Renal cortex interstitium (tissue), 15 donors: Measurements from ENCODE around the gene COX7C. TPM values are rescaled to one million over a fixed set of nuclear protein-coding genes. Genes with fewer than 3 reads are reported as not detected.
"Not testable (repeated sequence)": the region's sequence is repeated elsewhere in the genome, so short reads cannot be mapped to it uniquely, and the experiment has no call there.

Experiments used
- DNase-seq, 11 donors: peaks; one replicate each; pipeline ENCODE4 v3.0.0-alpha.2; 2013; ENCODE audit warnings: low read depth in 9 of 11, low spot score in 4 of 11; ENCODE audit errors: extremely low read depth in 1 of 11
- long read RNA-seq, 16 experiments: transcript quantifications; one replicate each; lab custom pipeline, GENCODE V29; 2026
- polyA plus RNA-seq, 3 donors: library from polyadenylated mRNA; unstranded; fragments of 120-200 nt; gene quantifications; one replicate each; pipeline ENCODE4 v1.2.1, GENCODE V29; 2013; ENCODE audit not compliant: insufficient read length in 3 of 3

The COX7C gene, protein sequence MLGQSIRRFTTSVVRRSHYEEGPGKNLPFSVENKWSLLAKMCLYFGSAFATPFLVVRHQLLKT
- polyA plus RNA-seq, result 1,000 to 10,000 TPM in 2 of 3 donors, 100 to 1,000 TPM in 1; 947 to 1,107 (median 1,072) TPM
- long read RNA-seq, donor 1, transcript COX7C-205 (3 exons, 369 nt), result minor isoform, 61 of 628 reads
- long read RNA-seq, donor 1, transcript COX7C-201 (3 exons, 666 nt), result major isoform, 463 of 628 reads
- long read RNA-seq, donor 1, partial matches to known transcripts, result 57 of 628 reads
- long read RNA-seq, donor 1, other reads (novel, unspliced or antisense), result 45 of 628 reads
- long read RNA-seq, donor 2, transcript COX7C-205 (3 exons, 369 nt), result minor isoform, 60 of 623 reads
- long read RNA-seq, donor 2, transcript COX7C-201 (3 exons, 666 nt), result major isoform, 456 of 623 reads
- long read RNA-seq, donor 2, partial matches to known transcripts, result 53 of 623 reads
- long read RNA-seq, donor 2, other reads (novel, unspliced or antisense), result 51 of 623 reads
- long read RNA-seq, donor 3, transcript COX7C-201 (3 exons, 666 nt), result major isoform, 661 of 903 reads
- long read RNA-seq, donor 3, transcript COX7C-205 (3 exons, 369 nt), result minor isoform, 107 of 903 reads
- long read RNA-seq, donor 3, transcript COX7C-203 (2 exons, 1,584 nt), result minor isoform, 8 of 903 reads
- long read RNA-seq, donor 3, partial matches to known transcripts, result 34 of 903 reads
- long read RNA-seq, donor 3, other reads (novel, unspliced or antisense), result 92 of 903 reads
- long read RNA-seq, donor 4, transcript COX7C-203 (2 exons, 1,584 nt), result minor isoform, 7 of 505 reads
- long read RNA-seq, donor 4, transcript COX7C-201 (3 exons, 666 nt), result major isoform, 377 of 505 reads
- long read RNA-seq, donor 4, transcript COX7C-205 (3 exons, 369 nt), result minor isoform, 55 of 505 reads
- long read RNA-seq, donor 4, partial matches to known transcripts, result 23 of 505 reads
- long read RNA-seq, donor 4, other reads (novel, unspliced or antisense), result 43 of 505 reads
- long read RNA-seq, donor 5, result 0 reads
- long read RNA-seq, donor 6, transcript COX7C-201 (3 exons, 666 nt), result major isoform, 445 of 593 reads
- long read RNA-seq, donor 6, transcript COX7C-205 (3 exons, 369 nt), result minor isoform, 52 of 593 reads
- long read RNA-seq, donor 6, partial matches to known transcripts, result 49 of 593 reads
- long read RNA-seq, donor 6, other reads (novel, unspliced or antisense), result 43 of 593 reads
- long read RNA-seq, donor 7, transcript COX7C-205 (3 exons, 369 nt), result minor isoform, 100 of 985 reads
- long read RNA-seq, donor 7, transcript COX7C-203 (2 exons, 1,584 nt), result minor isoform, 8 of 985 reads
- long read RNA-seq, donor 7, transcript COX7C-201 (3 exons, 666 nt), result major isoform, 708 of 985 reads
- long read RNA-seq, donor 7, partial matches to known transcripts, result 53 of 985 reads
- long read RNA-seq, donor 7, other reads (novel, unspliced or antisense), result 114 of 985 reads
- long read RNA-seq, donor 8, result 0 reads
- long read RNA-seq, donor 9, transcript COX7C-201 (3 exons, 666 nt), result major isoform, 436 of 613 reads
- long read RNA-seq, donor 9, transcript COX7C-203 (2 exons, 1,584 nt), result minor isoform, 6 of 613 reads
- long read RNA-seq, donor 9, transcript COX7C-205 (3 exons, 369 nt), result minor isoform, 84 of 613 reads
- long read RNA-seq, donor 9, partial matches to known transcripts, result 35 of 613 reads
- long read RNA-seq, donor 9, other reads (novel, unspliced or antisense), result 52 of 613 reads
- long read RNA-seq, donor 10, transcript COX7C-201 (3 exons, 666 nt), result major isoform, 602 of 810 reads
- long read RNA-seq, donor 10, transcript COX7C-205 (3 exons, 369 nt), result minor isoform, 99 of 810 reads
- long read RNA-seq, donor 10, partial matches to known transcripts, result 35 of 810 reads
- long read RNA-seq, donor 10, other reads (novel, unspliced or antisense), result 71 of 810 reads
- long read RNA-seq, donor 11, transcript COX7C-205 (3 exons, 369 nt), result minor isoform, 35 of 352 reads
- long read RNA-seq, donor 11, transcript COX7C-203 (2 exons, 1,584 nt), result minor isoform, 5 of 352 reads
- long read RNA-seq, donor 11, transcript COX7C-201 (3 exons, 666 nt), result major isoform, 266 of 352 reads
- long read RNA-seq, donor 11, partial matches to known transcripts, result 16 of 352 reads
- long read RNA-seq, donor 11, other reads (novel, unspliced or antisense), result 30 of 352 reads
- long read RNA-seq, donor 12, transcript COX7C-205 (3 exons, 369 nt), result minor isoform, 37 of 430 reads
- long read RNA-seq, donor 12, transcript COX7C-201 (3 exons, 666 nt), result major isoform, 296 of 430 reads
- long read RNA-seq, donor 12, partial matches to known transcripts, result 71 of 430 reads
- long read RNA-seq, donor 12, other reads (novel, unspliced or antisense), result 26 of 430 reads
- long read RNA-seq, donor 13, result 0 reads
- long read RNA-seq, donor 14, transcript COX7C-203 (2 exons, 1,584 nt), result minor isoform, 5 of 586 reads
- long read RNA-seq, donor 14, transcript COX7C-201 (3 exons, 666 nt), result major isoform, 436 of 586 reads
- long read RNA-seq, donor 14, transcript COX7C-205 (3 exons, 369 nt), result minor isoform, 61 of 586 reads
- long read RNA-seq, donor 14, partial matches to known transcripts, result 34 of 586 reads
- long read RNA-seq, donor 14, other reads (novel, unspliced or antisense), result 50 of 586 reads
- long read RNA-seq, donor 15, transcript COX7C-201 (3 exons, 666 nt), result major isoform, 187 of 237 reads
- long read RNA-seq, donor 15, transcript COX7C-205 (3 exons, 369 nt), result minor isoform, 27 of 237 reads
- long read RNA-seq, donor 15, partial matches to known transcripts, result 11 of 237 reads
- long read RNA-seq, donor 15, other reads (novel, unspliced or antisense), result 11 of 237 reads
- long read RNA-seq, donor 16, transcript COX7C-201 (3 exons, 666 nt), result major isoform, 783 of 1,063 reads
- long read RNA-seq, donor 16, transcript COX7C-205 (3 exons, 369 nt), result minor isoform, 131 of 1,063 reads
- long read RNA-seq, donor 16, transcript COX7C-203 (2 exons, 1,584 nt), result minor isoform, 9 of 1,063 reads
- long read RNA-seq, donor 16, partial matches to known transcripts, result 55 of 1,063 reads
- long read RNA-seq, donor 16, other reads (novel, unspliced or antisense), result 84 of 1,063 reads

DNA sequence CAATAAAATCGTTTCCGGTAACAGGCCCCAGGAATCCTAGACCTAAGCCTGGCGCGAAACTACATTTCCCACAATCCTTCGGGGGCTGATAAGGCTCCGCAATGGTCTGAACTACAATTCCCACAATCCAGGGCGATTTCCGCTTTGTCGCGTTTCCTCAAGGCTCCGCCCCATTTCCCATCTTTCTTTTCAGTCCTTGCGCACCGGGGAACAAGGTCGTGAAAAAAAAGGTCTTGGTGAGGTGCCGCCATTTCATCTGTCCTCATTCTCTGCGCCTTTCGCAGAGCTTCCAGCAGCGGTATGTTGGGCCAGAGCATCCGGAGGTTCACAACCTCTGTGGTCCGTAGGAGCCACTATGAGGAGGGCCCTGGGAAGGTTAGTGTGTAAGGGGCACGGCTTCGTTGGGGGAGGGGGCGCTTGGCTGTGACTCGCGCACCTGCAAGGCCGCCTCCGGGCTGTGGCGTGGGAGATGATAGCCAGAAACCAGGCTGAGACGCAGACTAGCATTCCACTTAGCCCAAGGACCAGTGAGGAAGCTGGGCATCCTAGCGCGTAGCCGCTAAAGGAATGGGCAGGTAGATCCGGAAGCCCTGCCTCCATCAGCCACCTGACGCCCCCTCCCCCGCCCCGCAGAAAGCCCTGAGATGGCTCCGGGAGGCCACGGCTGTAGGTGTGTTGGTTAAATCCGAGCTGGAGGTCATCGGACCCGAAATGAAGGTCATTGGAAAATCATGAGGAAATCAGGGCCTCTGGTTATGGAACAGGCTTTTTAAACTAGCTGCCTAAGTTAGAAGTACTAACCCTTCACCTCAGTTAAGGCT lies at the start of gene COX7C:
TSS of gene COX7C (plus strand) at position 186 of the 821 bp plus-strand sequence. CDS start at position 301, 115 bp downstream.
- peak; percentile 92 to 98 (median 96) for DNase-seq

DNA sequence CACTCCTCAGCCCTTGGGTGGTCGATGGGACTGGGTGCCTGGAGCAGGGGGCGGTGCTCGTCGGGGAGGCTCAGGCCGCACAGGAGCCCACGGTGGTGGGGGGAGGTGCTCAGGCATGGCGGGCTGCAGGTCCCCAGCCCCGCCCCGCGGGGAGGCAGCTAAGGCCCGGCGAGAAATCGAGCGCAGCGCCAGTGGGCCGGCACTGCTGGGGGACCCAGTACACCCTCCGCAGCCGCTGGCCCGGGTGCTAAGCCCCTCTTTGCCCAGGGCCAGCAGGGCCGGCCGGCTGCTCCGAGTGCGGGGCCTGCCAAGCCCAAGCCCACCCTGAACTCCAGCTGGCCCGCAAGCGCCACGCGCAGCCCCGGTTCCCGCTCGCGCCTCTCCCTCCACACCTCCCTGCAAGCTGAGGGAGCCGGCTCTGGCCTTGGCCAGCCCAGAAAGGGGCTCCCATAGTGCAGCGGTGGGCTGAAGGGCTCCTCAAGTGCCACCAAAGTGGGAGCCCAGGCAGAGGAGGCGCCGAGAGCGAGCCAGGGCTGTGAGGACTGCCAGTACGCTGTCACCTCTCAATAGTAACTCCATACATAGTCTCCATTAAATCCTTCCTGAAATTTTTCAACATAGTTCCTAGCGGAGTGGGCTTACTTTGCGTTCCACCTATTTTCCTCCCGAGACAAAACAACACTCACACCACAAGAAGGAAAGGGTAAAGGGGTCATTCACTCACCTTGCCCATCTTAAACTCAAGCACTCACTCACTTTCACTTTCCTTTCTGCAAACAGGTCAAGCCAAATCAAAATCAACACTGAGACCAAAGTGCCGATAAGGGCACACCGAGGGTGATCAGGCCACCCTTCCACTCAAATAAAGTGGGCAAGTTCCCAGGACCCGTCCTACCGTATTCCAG lies 48.0 kb upstream of the COX7C start:
- not testable (repeated sequence) for DNase-seq

DNA sequence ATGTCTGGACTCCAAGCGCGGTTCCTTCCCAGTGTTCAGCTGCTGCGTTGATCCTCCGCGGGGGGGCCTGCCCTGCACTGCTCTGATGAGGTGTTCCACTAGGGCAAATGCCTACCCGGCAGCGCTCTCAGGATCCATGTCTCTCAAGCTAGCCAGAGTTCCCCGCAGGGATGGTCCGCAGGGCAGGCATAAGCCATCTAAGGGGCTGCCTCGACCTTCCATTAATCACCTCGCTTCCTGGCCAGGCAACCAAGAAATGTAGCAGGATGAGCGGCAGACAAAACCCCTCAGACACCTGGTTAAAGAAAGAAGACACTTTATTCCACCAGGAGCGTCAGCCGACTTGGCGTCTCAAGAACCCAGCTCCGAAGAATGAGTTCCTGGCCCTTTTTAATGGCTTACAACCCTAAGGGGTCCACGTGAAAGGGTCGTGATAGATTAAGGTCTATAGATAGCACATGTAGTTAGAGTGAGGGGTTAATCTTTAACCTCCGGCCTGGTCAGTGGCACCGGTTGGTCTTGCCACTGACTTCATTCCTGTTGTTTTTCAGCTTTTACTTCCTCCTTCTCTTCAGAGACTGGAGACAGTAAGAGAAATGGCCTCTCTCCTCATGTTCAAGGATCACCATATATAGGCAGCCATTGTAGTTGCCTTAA lies 47.2 kb upstream of the COX7C start:
- DNase-seq, result no peak

GRCh38 chr5:86571109-86571508 lies 46.6 kb upstream of the COX7C start:
- not testable (repeated sequence) for DNase-seq

- no peak for DNase-seq
These were observed 44.8 kb upstream of the COX7C start for GRCh38 chr5:86572825-86573517.

DNA sequence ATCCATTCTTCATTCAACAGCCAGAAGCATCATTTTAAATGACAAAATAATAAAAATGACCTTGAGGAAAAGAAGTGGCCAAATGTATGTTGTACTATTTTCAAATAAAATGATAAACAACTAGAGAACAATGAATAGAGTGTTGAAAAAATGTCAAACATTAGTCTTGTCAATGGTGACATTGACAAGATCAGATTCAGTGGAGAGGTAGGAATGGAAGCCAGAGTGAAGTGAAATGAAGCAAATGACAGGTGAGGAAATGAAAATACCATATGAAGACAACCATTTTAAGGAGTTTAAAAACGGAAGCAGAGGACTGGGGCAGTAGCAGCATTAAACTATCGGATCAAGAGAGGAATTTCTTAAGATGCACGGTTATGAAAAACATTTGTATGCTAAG lies 38.2 kb upstream of the COX7C start:
- no peak for DNase-seq

GRCh38 chr5:86596476-86596875 lies 21.3 kb upstream of the COX7C start:
- DNase-seq, result no peak

GRCh38 chr5:86605881-86606280 lies 11.9 kb upstream of the COX7C start:
- DNase-seq, result no peak

GRCh38 chr5:86613455-86613854 lies 4.3 kb upstream of the COX7C start:
- DNase-seq, result no peak

GRCh38 chr5:86617309-86617755 lies 409 bp upstream of the COX7C start:
- peak in 1 of 11 donors; percentile 15 for DNase-seq

DNA sequence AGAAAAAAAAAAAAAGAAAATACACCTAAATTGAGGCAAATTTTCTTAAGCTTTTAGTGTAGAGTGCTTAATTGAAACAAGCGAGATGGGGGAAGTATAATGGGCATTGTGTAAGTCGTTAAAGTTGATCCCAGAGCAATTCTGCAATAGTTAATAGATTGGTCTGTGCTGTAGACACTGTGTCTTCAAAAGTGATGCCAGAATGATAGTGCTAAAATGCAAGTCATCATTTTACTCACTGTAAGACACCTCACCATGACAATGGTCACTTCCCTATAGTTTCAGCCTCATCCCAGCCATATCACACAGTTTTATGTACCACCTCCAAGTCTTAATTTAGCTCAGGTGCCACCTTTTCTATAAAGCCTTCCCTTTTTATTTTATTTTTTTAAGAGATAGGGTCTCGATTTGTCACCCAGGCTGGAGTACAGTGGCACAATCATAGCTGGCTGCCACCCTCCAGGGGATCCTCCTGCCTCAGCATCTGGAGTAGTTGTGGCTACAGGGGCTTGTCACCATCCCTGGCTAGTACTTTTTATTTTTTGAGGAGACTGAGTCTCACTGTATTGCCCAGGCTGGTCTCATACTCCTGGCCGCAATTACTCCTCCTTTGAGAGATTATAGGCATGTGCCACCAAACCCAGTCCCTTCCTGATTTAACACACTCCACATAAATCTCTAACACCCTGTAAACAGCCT lies 6.2 kb downstream of the COX7C start:
- no peak for DNase-seq

DNA sequence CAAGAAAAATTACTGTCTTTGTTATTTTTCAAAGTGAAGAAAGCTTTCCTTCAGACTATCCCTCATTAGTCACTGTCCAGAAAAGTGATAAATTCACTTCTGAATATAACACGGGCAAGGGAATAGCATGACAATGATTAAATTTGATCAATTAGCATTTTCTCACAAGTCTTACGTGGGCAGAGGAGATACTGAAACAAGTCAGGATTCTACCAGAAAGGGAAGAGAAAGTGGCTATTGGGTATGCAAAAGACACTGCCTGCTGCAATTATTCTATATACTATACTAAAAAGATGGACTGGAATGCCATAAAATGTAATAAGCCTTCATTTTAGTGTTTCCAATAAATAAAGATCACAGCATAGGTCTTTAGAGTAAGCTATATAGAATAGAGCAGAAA lies 7.4 kb downstream of the COX7C start:
- DNase-seq, result no peak
